Osteoblast (primary cell): Measurements from ENCODE around the gene CD163. TPM values are rescaled to one million over a fixed set of nuclear protein-coding genes. Genes with fewer than 3 reads are reported as not detected.
"Not testable (repeated sequence)": the region's sequence is repeated elsewhere in the genome, so short reads cannot be mapped to it uniquely, and the experiment has no call there.

Source experiments
- DNase-seq: peaks from one replicate; pipeline ENCODE4 v3.0.0; 2011; ENCODE audit warnings: low spot score, mixed read lengths; ENCODE audit not compliant: insufficient read length; ENCODE audit errors: missing footprints
- H2AFZ ChIP-seq: 2 replicates; pipeline ENCODE4 v1.6.0; 2011; ENCODE audit warnings: mild to moderate bottlenecking, low read length
- H3K27ac ChIP-seq: 2 replicates; pipeline ENCODE4 v1.5.1; 2011; ENCODE audit warnings: mild to moderate bottlenecking, low read depth, low read length, moderate library complexity
- H3K27me3 ChIP-seq: 2 replicates; pipeline ENCODE4 v1.6.0; 2012; ENCODE audit warnings: mild to moderate bottlenecking, control low read depth, inconsistent platforms, low read length, moderate library complexity; ENCODE audit not compliant: insufficient read depth
- H3K36me3 ChIP-seq: 2 replicates; pipeline ENCODE4 v1.5.1; 2011; ENCODE audit warnings: mild to moderate bottlenecking, low read length, control low read depth, moderate library complexity; ENCODE audit not compliant: insufficient read depth
- H3K4me1 ChIP-seq: 2 replicates; pipeline ENCODE4 v1.5.1; 2011; ENCODE audit warnings: mild to moderate bottlenecking, low read length, control low read depth, moderate library complexity; ENCODE audit not compliant: insufficient read depth
- H3K4me2 ChIP-seq: 2 replicates; pipeline ENCODE4 v1.6.0; 2011; ENCODE audit warnings: mild to moderate bottlenecking, low read length; ENCODE audit not compliant: insufficient read depth
- H3K4me3 ChIP-seq: fragments of 200-600 bp; sonication (generic); 3 replicates; pipeline ENCODE4 v1.5.1; 2012; ENCODE audit warnings: mild to moderate bottlenecking, low read length, inconsistent platforms; ENCODE audit not compliant: insufficient read depth
- H3K79me2 ChIP-seq: 2 replicates; pipeline ENCODE4 v1.6.0; 2012; ENCODE audit warnings: mild to moderate bottlenecking, low read length, control low read depth, inconsistent platforms; ENCODE audit not compliant: insufficient read depth
- H3K9me3 ChIP-seq: 2 replicates; pipeline ENCODE4 v1.5.1; 2011; ENCODE audit warnings: low read depth, low read length, control low read depth
- H4K20me1 ChIP-seq: 2 replicates; pipeline ENCODE4 v1.6.0; 2012; ENCODE audit warnings: mild to moderate bottlenecking, low read length, control low read depth; ENCODE audit not compliant: insufficient read depth
- CTCF ChIP-seq: IDR thresholded peaks from 2 replicates; pipeline ENCODE4 v1.5.1; 2011; ENCODE audit warnings: mild to moderate bottlenecking, low read depth, low read length, moderate library complexity; ENCODE audit errors: extremely low read depth
- total RNA-seq: library from RNA; depleted of rRNA; stranded (reverse); fragments of >200 nt; gene quantifications from 2 replicates; pipeline ENCODE4 v1.2.3, GENCODE V29; 2012

CD163 gene
- total RNA-seq, 1 donor: under 0.01 TPM

- Histone ChIP-seq H4K20me1 (no peaks in the 10 kb centered on the region), H3K27ac (no peak overlapping the region)
These were observed 9.0 kb upstream of the CD163 start for GRCh38 chr12:7512553-7512952.

GRCh38 chr12:7509793-7510470 lies 6.4 kb upstream of the CD163 start:
- not testable (repeated sequence) for H3K36me3 ChIP-seq, DNase-seq, H3K27ac ChIP-seq, H2AFZ ChIP-seq, H3K9me3 ChIP-seq, H3K79me2 ChIP-seq, H3K4me3 ChIP-seq, H3K27me3 ChIP-seq, H4K20me1 ChIP-seq, H3K4me1 ChIP-seq, H3K4me2 ChIP-seq

More at GRCh38 chr12:7512553-7512952, 9.0 kb upstream of the CD163 start:
- no peaks in the 10 kb centered on the region for H3K9me3 ChIP-seq
- no peak overlapping the region for H3K4me2 ChIP-seq
- peak; percentile 89 for DNase-seq
- no peak for TF ChIP-seq CTCF
- no peak overlapping the region for H2AFZ ChIP-seq
- H3K4me3 ChIP-seq: no peak overlapping the region
- H3K27me3 ChIP-seq: no peaks in the 10 kb centered on the region
- H3K36me3 ChIP-seq: no peaks in the 10 kb centered on the region
- H3K4me1 ChIP-seq: peaks cover 2% of the 10 kb centered on the region
- H3K79me2 ChIP-seq: no peaks in the 10 kb centered on the region

DNA sequence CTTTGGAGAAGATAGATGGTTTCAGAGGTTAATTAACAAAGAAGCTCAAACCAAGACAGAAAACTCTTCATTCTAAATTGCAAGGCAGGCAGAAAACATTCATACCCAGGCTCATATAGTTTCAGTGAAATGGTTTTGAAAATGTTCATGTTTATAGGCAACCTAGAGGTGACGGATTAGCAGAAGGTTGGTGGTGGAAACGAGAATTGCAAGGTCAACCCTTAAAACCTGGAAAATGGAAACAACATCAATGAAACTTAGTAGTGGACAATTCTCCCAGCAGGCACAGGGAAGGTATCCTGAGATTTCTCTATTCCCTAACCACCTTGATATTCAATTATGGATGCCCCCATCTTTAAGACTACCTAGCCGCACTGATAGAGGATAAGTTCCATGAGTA lies 965 bp downstream of the CD163 start:
- Histone ChIP-seq H3K27me3 (no peaks in the 10 kb centered on the region), H3K9me3 (no peaks in the 10 kb centered on the region), H3K4me2 (no peak overlapping the region), H3K4me3 (no peak overlapping the region), H2AFZ (no peak overlapping the region), H3K27ac (no peak overlapping the region), H3K79me2 (no peaks in the 10 kb centered on the region), H4K20me1 (no peaks in the 10 kb centered on the region), H3K36me3 (no peaks in the 10 kb centered on the region), H3K4me1 (peaks cover 9% of the 10 kb centered on the region)
- no peak for DNase-seq
- no peak for TF ChIP-seq CTCF

DNA sequence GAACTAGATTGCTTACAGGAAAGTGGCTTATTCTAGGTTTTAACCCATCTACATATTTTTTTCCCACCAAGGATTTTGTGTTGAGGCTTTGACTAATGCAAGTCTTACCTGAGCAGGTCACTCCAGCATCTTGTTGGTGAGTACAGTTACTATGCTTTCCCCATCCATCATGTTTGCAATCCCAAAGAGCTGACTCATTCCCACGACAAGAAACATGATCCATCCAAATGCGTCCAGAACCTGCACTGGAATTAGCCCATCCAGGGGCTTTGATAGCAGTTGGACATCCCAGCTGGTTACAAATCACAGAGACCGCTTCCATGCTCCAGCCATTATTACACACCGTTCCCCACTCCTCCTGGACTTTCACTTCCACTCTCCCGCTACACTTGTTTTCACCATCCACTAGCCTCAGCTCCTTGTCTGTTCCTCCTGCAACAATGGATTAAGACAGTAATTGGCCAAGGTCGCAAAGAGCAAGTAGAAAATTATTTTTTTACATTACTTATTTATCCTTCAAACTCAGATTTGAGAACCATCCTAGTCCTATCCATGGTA lies 2.5 kb downstream of the CD163 start:
- Histone ChIP-seq H3K36me3 (no peaks in the 10 kb centered on the region), H3K27me3 (no peaks in the 10 kb centered on the region), H3K4me2 (no peak overlapping the region), H2AFZ (no peak overlapping the region), H3K79me2 (no peaks in the 10 kb centered on the region), H3K4me1 (peaks cover 9% of the 10 kb centered on the region), H4K20me1 (no peaks in the 10 kb centered on the region), H3K9me3 (no peaks in the 10 kb centered on the region), H3K4me3 (no peak overlapping the region), H3K27ac (no peak overlapping the region)
- DNase-seq: no peak
- TF ChIP-seq CTCF: no peak
